GM19240 (cell line): ENCODE results near the gene PLS1.
"Not testable (repeated sequence)": the region's sequence is repeated elsewhere in the genome, so short reads cannot be mapped to it uniquely, and the experiment has no call there.

ENCODE experiments used
- DNase-seq: peaks from one replicate; pipeline ENCODE4 v3.0.0; 2011; ENCODE audit warnings: low spot score; ENCODE audit not compliant: insufficient read length

PLS1 gene

GRCh38 chr3:142596726-142597088 lies 514 bp downstream of the PLS1 start:
- no peak for DNase-seq

GRCh38 chr3:142597906-142598305 lies 1.7 kb downstream of the PLS1 start:
- no peak for DNase-seq

GRCh38 chr3:142601713-142602112 lies 5.5 kb downstream of the PLS1 start:
- DNase-seq: no peak

- no peak for DNase-seq
These were observed 6.6 kb downstream of the PLS1 start for GRCh38 chr3:142602619-142603385.

- not testable (repeated sequence) for DNase-seq
These were observed 7.2 kb downstream of the PLS1 start for GRCh38 chr3:142603386-142603705.

GRCh38 chr3:142604940-142605339 lies 8.7 kb downstream of the PLS1 start:
- DNase-seq: no peak

GRCh38 chr3:142608631-142609030 lies 12.4 kb downstream of the PLS1 start:
- no peak for DNase-seq

GRCh38 chr3:142609136-142609535 lies 12.9 kb downstream of the PLS1 start:
- DNase-seq: no peak

GRCh38 chr3:142611206-142611605 lies 15.0 kb downstream of the PLS1 start:
- DNase-seq: no peak

GRCh38 chr3:142613491-142613890 lies 17.3 kb downstream of the PLS1 start:
- DNase-seq: no peak

- no peak for DNase-seq
These were observed 17.9 kb downstream of the PLS1 start for GRCh38 chr3:142614059-142614626.

GRCh38 chr3:142615171-142615570 lies 19.0 kb downstream of the PLS1 start:
- DNase-seq: no peak

GRCh38 chr3:142618917-142619461 lies 22.8 kb downstream of the PLS1 start:
- DNase-seq: no peak

GRCh38 chr3:142622405-142622804 lies 26.2 kb downstream of the PLS1 start:
- no peak for DNase-seq

GRCh38 chr3:142623194-142623593 lies 27.0 kb downstream of the PLS1 start:
- no peak for DNase-seq

- no peak for DNase-seq
These were observed 28.4 kb downstream of the PLS1 start for GRCh38 chr3:142624341-142625152.

GRCh38 chr3:142625153-142625440 lies 28.9 kb downstream of the PLS1 start:
- DNase-seq: no peak

- DNase-seq: no peak
These were observed 30.8 kb downstream of the PLS1 start for GRCh38 chr3:142626971-142627370.

- DNase-seq: no peak
These were observed 32.6 kb downstream of the PLS1 start for GRCh38 chr3:142628801-142629200.

- no peak for DNase-seq
These were observed 36.9 kb downstream of the PLS1 start for GRCh38 chr3:142633073-142633472.

GRCh38 chr3:142636050-142636449 lies 39.9 kb downstream of the PLS1 start:
- DNase-seq: no peak

GRCh38 chr3:142636664-142637063 lies 40.5 kb downstream of the PLS1 start:
- DNase-seq: no peak

- DNase-seq: no peak
These were observed 42.1 kb downstream of the PLS1 start for GRCh38 chr3:142638291-142638690.
